Measurements from ENCODE around the gene FMNL2. TPM values are rescaled to one million over a fixed set of nuclear protein-coding genes. Genes with fewer than 3 reads are reported as not detected.

The FMNL2 gene
- total RNA-seq, 1 experiment from 2014 or later: 33.6 TPM

GRCh38 chr2:152402780-152403759 is 68.1 kb downstream of the FMNL2 start:
- TF ChIP-seq POLR2AphosphoS5 (IDR thresholded peaks at IDR 0.05; ENCODE audit: low read depth, low read length) (no peak), SIN3A (IDR thresholded peaks at IDR 0.05; ENCODE audit: borderline replicate concordance, insufficient read depth, low read depth, low read length) (no peak), REST (IDR thresholded peaks at IDR 0.05; ENCODE audit: insufficient read depth in 1 of 2, low read depth in 2 of 2, low read length in 1 of 2) (no peak), CTCF (IDR thresholded peaks at IDR 0.05) (no peak), TCF7L2 (IDR thresholded peaks at IDR 0.05; ENCODE audit: low read depth, low read length) (no peak)
- DNase-seq (ENCODE audit: low read depth, low spot score) (no peak), ATAC-seq (no peak)
- BruUV-seq (replicated peaks): no TSS peak
- Histone ChIP-seq H3K4me1 (ENCODE audit: control insufficient read depth, insufficient read depth, low read length) (peaks cover 75% of the 10 kb centered on the region), H3K27me3 (ENCODE audit: control insufficient read depth, insufficient read depth, low read length) (no peaks in the 10 kb centered on the region), H3K27ac (ENCODE audit: low read length) (peak overlapping the region; percentile 65), H3K4me3 (ENCODE audit: low read depth in 2 of 2, low read length in 2 of 2) (no peak overlapping the region), H3K36me3 (ENCODE audit: control insufficient read depth, insufficient read depth, low read length) (no peaks in the 10 kb centered on the region), H3K9me3 (ENCODE audit: control insufficient read depth, insufficient read depth, low read depth, low read length) (no peaks in the 10 kb centered on the region)
- POLR2A ChIA-PET: interaction anchor here (0.6 kb wide), 2 partner anchors 22 to 43 kb away, joined by 3 to 6 read pairs; no protein-coding TSS in a partner anchor
- CTCF ChIA-PET: interaction anchor here (0.7 kb wide), 1 partner anchor 176 kb away, joined by 5 read pairs; no protein-coding TSS in a partner anchor
- in situ Hi-C loops (cut with HindIII; ENCODE audit: low pct_unique_long_range_greater_than_20kb, low sequenced_read_pairs) (no loop called here), intact Hi-C loops (cut with micrococcal nuclease; ENCODE audit: unreplicated experiment) (no loop called here)

- peak; percentile 67 for DNase-seq (ENCODE audit: low read depth, low spot score)
- H3K9me3 ChIP-seq (ENCODE audit: control insufficient read depth, insufficient read depth, low read depth, low read length): no peaks in the 10 kb centered on the region
- peak; percentile 91 for ATAC-seq
- no peak overlapping the region for H3K4me3 ChIP-seq (ENCODE audit: low read depth in 2 of 2, low read length in 2 of 2)
- intact Hi-C loops (cut with micrococcal nuclease; ENCODE audit: unreplicated experiment) (no loop called here), in situ Hi-C loops (cut with HindIII; ENCODE audit: low pct_unique_long_range_greater_than_20kb, low sequenced_read_pairs) (no loop called here)
- peak overlapping the region; percentile 94 for H3K27ac ChIP-seq (ENCODE audit: low read length)
- H3K27me3 ChIP-seq (ENCODE audit: control insufficient read depth, insufficient read depth, low read length): no peaks in the 10 kb centered on the region
- no TSS peak for BruUV-seq (replicated peaks)
- ChIA-PET CTCF (interaction anchor here (0.8 kb wide), 1 partner anchor 9 kb away, joined by 3 read pairs; no protein-coding TSS in a partner anchor), POLR2A (interaction anchor here (0.6 kb wide), 1 partner anchor 216 kb away, joined by 3 read pairs; no protein-coding TSS in a partner anchor)
- no peaks in the 10 kb centered on the region for H3K36me3 ChIP-seq (ENCODE audit: control insufficient read depth, insufficient read depth, low read length)
- H3K4me1 ChIP-seq (ENCODE audit: control insufficient read depth, insufficient read depth, low read length): peaks cover 82% of the 10 kb centered on the region
- TF ChIP-seq CTCF (IDR thresholded peaks at IDR 0.05): no peak
- TF ChIP-seq POLR2AphosphoS5 (IDR thresholded peaks at IDR 0.05; ENCODE audit: low read depth, low read length): no peak; the same call in 1 of the 2 replicates
- TF ChIP-seq SIN3A (IDR thresholded peaks at IDR 0.05; ENCODE audit: borderline replicate concordance, insufficient read depth, low read depth, low read length): no peak
- no peak for TF ChIP-seq REST (IDR thresholded peaks at IDR 0.05; ENCODE audit: insufficient read depth in 1 of 2, low read depth in 2 of 2, low read length in 1 of 2)
- TF ChIP-seq TCF7L2 (IDR thresholded peaks at IDR 0.05; ENCODE audit: low read depth, low read length): no peak
Measured at GRCh38 chr2:152405206-152406118, 70.5 kb downstream of the FMNL2 start.

Measured in Panc1 (cell line).